Activated CD4-positive, alpha-beta T cell treated with anti-CD3 and anti-CD28 coated beads, Interleukin-2, amount 50 U/mL, for 4 hours (primary cell): ENCODE data around the gene ADARB2.

Experiments
- DNase-seq, 2 experiments: peaks; one replicate each; pipeline ENCODE4 v3.0.0-alpha.2; 2020

The ADARB2 gene

DNA sequence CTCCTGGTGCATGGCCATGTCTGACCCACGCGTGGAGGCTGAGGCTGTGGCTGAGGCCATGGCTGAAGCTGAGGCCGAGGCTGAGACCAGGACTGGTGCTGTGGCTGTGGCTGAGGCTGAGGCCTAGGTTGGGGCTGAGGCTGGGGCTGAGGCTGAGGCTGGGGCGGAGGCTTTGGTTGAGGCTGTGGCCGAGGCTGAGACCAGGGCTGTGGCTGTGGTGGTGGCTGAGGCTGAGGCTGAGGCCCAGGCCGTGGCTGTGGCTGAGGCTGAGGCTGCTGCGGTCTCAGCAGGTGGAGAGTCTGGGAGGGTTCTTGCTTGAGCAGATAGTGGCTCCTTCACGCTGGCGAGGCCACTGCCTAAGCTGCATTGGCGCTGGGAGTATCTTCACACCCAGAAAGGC lies 604.7 kb downstream of the ADARB2 start:
- DNase-seq: no peak

DNA sequence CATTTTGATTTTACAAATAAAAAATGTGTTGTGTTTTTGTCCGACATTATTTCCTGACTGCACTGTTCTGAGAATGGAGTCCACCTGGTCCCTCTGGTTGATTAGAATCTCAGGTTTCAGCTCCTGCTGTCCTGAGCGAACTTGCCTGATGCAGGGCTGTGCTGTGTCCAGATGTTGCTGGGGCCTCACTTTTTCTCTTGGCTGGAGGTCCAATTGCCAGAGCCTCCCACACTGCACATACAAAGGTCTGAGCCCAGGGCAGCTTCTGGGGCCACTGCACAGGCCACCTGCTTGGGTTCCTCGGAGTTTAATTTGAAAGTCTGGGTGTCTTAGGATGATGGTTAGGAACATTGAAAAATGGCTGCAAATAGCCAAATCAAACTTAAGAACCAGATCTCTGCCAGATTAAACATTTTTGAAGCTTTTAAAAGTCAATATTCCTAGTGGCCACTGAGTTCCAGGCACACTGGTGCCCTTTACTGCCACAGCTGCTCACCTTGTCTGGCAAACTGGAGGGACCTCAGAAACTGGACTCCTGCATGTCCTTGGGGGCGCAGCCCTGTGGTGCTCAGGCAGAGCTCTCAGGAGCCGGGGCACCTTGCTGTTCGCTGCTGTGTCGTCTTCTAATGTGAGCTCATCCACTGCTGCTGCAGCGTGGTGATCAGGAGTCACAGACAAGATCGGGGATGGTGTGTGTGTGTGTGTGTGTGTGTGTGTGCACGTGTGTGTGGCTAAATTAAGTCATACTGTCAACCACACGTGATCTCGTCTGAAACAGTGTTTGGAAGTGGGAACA lies 606.1 kb downstream of the ADARB2 start:
- DNase-seq: no peak

DNA sequence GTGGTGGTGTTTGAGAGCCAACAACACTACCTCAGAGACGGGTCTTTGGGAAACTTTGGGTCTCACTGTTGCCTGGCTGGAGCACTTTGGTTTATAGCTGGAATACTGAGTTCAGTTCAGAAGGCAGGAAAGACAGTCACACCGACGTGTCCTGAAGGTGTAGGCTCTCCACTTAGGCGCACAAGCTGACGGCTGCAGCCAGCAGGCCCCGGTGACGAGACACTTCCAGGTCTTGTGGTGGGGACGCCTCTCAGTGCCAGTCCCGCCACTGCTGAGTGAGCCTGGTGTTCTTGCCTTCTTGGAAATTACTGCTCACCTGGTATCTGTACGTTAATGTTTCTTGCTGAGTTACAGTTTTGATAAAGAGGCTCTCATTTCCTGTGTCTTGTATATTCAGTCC lies 607.1 kb downstream of the ADARB2 start:
- no peak for DNase-seq

DNA sequence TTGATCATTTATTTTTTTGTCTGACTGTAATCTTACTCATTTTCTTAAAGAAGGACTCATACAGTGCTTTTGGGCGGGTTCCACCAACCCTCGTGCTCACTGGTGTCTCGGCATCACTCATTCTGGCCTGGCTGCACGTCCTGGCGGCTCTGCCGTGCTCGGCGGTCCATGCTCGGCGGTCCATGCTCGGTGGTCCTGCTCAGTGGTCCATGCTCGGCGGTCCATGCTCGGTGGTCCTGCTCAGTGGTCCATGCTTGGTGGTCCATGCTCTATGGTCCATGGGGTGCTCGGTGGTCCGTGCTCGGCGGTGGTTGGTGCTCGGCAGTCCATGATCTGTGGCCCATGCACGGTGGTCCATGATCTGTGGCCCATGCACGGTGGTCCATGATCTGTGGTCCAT lies 608.7 kb downstream of the ADARB2 start:
- no peak for DNase-seq

- DNase-seq: no peak
Measured at GRCh38 chr10:1128115-1128514, 609.2 kb downstream of the ADARB2 start.

- DNase-seq: no peak
Measured at GRCh38 chr10:1127629-1128028, 609.7 kb downstream of the ADARB2 start.
